ENCODE data around the gene OSTM1.
"Not testable (repeated sequence)": the region's sequence is repeated elsewhere in the genome, so short reads cannot be mapped to it uniquely, and the experiment has no call there.

The OSTM1 gene

GRCh38 chr6:108016283-108016682 is 58.3 kb downstream of the OSTM1 start:
- DNase-seq, result not testable (repeated sequence)

- DNase-seq, result no peak
Measured at GRCh38 chr6:108013787-108014439, 60.6 kb downstream of the OSTM1 start.

DNA sequence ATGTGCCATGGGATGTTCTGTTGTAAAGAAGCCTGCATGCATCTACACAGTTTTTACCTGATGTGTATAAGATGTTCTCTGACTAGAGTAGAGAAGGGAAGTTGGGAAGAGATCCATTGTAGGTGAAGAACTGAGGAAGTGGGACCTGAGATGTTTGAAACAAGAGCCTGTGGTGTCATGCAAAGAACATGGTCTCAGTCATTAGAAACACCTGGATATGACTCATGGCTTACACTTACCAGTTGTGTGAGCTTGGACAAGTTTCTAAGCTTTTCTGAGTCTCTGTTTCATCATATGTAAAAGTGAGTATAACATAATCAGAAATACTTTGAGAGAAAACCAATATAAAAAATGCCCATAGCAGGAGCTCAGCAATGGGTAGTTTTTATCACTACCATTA is 64.6 kb downstream of the OSTM1 start:
- DNase-seq, result no peak

DNA sequence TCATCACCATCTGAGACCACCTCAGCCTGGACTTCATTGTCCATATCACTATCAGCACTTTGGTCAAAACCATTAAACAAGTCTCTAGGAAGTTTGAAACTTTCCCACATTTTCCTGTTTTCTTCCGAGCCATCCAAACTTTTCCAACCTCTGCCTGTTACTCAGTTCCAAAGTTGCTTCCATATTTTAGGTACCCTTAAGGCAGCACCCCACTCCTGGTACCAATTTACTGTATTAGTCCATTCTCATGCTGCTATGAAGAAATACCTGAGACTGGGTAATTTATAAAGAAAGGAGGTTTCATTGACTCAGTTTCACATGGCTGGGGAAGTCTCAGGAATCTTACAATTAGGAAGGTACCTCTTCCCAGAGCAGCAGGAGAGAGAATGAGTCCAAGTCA is 65.3 kb downstream of the OSTM1 start:
- not testable (repeated sequence) for DNase-seq

DNA sequence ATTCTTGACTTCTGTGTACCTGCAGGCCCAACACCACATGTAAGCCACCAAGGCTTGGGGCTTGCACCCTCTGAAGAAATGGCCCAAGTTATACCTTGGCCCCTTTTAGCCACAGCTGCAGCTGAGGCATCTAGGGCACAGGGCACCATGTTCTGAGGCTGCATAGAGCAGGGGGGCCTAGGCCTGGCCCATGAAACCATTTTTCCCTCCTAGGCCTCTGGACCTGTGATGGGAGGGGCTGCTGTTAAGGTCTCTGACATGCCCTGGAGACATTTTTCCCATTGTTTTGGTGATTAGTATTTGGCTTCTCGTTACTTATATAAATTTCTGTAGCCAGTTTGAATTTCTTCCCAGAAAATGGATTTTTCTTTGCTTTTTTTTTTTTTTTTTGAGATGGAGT is 66.2 kb downstream of the OSTM1 start:
- DNase-seq, result no peak

DNA sequence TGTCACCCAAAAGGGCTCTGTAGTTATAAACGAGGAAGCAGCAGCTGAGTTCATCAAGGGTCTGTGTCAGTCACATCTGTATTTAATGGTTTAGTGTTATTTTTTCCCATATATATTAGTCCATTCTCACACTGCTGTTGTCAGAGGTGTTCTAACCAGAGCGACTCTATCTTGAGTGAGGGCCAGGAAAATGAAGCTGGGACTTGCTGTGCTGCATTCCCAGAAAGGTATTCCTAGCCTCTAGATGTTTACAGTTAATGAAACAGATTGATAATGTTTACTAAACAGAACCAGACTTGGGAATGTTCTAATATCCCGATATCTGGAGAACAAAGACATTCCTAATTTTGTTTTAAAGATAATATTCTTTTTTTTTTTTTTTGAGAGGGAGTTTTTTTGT is 68.6 kb downstream of the OSTM1 start:
- DNase-seq, result no peak

DNA sequence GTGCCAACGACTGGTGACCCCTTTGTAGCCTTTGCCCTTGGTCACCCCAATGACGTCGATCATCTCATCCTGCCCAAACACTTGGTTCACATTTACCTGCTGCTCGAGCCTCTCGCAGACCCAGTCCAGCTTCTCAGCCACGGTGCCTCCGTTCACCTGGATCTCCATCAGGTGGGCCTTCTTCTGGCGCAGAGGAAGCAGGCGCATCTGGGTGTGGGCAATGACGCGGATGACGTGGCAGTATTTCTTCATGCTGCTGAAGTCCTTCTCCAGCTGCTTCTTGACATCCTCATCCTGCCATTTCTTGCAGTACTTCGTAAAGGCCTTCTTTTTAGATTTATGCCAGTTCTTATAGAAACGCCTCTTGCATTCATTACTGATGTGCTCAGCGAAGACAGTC is 69.7 kb downstream of the OSTM1 start:
- DNase-seq, result no peak

DNA sequence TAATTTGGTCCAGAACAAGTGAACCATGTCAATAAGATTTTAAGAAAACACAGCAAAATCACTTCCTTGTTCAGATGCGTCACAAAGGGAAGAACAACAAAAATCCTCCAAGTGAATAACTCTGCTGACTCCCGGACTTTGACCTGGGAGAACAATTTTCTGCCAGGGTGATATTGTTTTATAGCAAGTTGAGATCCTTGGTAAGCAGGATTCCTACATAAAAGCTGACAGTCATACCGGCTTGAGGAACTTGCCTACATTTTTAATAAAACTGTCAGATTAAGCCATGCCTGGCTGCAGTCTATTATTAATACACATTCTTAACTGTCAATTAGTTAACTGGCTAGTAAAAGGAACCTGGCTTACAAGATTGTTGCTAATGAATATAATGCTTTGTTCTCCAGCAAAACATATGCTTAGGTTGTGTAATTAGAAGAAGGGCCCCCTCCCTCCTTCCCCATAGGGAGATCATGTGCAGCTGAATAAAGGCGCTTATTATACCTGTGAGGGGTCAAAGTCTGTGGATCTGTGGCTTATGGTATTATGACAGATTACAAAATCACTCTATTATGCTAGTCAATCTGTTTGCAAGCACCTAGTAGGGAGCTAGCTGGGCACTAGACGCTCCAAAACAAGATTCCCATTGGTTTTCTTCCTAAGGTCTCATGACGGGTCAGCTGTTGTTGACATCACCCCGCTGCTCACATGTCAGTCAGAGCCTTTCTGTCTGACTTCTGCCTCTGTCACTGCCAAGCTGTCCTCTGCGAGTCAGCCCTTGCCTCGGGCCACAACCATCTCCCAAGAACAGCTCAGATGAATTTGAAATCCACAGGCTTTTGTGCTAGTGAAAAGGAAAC is 71.9 kb downstream of the OSTM1 start:
- no peak for DNase-seq

GRCh38 chr6:108001696-108002231 is 72.8 kb downstream of the OSTM1 start:
- DNase-seq, result no peak

DNA sequence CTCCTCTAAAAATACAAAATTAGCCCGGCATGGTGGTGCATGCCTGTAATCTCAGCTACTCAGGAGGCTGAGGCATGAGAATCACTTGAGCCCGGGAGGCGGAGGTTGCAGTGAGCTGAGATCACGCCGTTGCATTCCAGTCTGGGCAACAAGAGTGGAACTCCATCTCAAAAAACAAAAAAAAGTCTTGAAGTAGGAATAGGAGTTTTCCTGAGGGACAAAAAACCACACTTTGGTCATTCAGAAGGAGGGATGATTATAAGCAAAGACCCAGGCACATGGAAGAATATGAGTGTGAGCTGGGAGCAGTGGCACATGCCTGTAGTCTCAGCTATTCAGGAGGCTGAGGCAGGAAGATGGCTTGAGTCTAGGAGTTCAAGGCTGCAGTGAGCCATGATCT is 74.3 kb downstream of the OSTM1 start:
- DNase-seq, result not testable (repeated sequence)

- DNase-seq, result no peak
Measured at GRCh38 chr6:107999341-107999740, 75.2 kb downstream of the OSTM1 start.

DNA sequence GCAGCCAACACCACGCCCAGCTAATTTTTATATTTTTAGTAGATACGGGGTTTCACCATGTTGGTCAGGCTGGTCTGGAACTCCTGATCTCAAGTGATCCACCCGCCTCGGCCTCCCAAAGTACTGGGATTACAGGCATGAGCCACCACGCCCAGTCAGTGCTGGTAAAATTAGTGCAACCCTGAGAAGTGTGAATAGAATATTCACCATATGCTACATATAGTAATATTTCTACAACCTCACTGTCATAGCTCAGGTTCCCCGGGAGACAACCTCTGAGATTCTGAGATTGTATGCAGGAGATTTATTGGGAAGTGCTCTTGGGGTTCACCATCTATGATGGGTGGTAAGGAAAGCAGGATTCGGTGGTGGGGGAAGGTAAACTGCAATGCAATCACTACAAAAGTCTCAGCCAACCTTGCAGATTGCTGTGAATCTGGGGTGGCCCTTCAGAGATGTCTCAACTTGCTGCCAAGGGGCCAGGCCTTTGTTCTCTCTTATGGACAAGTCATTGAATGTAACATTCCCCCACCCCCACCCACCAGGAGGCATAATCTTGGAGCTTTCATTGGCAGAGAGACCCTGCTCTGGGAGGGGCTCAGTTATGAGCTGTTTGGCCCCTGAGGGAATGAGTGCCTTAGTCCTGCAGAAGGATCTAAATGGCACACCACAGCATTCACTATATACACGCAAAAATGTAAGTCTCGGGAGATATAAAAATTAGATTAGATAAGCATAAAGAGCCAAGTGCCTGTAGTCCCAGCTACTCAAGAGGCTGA is 82.6 kb downstream of the OSTM1 start:
- no peak for DNase-seq
